ENCODE measurements around the gene CFP. TPM values are rescaled to one million over a fixed set of nuclear protein-coding genes. Genes with fewer than 3 reads are reported as not detected.

CFP gene
- total RNA-seq, 1 donor from 2014 or later: 0.21 TPM

DNA sequence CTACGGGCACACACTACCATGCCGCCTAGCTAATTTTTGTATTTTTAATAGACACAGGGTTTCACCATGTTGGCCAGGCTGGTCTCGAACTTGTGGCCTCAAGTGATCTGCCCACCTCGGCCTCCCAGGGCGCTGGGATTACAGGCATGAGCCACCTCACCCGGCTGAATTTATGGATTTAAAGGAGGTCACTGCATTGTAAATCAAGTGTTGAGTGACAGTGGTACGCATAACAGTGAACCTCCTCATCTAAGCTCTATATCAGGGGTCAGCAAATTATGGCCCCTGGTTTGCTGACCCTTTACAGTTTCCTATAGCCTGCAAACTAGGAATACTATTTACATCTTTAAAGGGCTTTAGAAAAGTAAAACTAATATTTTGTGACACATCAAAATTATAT lies 31.8 kb upstream of the CFP start:
- H3K27me3 ChIP-seq (ENCODE audit: control insufficient read depth, insufficient read depth, low read length): no peaks in the 10 kb centered on the region
- DNase-seq (ENCODE audit: low read depth): no peak
- TF ChIP-seq, protein P1, sequence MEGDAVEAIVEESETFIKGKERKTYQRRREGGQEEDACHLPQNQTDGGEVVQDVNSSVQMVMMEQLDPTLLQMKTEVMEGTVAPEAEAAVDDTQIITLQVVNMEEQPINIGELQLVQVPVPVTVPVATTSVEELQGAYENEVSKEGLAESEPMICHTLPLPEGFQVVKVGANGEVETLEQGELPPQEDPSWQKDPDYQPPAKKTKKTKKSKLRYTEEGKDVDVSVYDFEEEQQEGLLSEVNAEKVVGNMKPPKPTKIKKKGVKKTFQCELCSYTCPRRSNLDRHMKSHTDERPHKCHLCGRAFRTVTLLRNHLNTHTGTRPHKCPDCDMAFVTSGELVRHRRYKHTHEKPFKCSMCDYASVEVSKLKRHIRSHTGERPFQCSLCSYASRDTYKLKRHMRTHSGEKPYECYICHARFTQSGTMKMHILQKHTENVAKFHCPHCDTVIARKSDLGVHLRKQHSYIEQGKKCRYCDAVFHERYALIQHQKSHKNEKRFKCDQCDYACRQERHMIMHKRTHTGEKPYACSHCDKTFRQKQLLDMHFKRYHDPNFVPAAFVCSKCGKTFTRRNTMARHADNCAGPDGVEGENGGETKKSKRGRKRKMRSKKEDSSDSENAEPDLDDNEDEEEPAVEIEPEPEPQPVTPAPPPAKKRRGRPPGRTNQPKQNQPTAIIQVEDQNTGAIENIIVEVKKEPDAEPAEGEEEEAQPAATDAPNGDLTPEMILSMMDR (IDR thresholded peaks at IDR 0.05; ENCODE audit: insufficient read depth, low read length, poor library complexity, severe bottlenecking): no peak

GRCh38 chrX:47659421-47659726 lies 29.6 kb upstream of the CFP start:
- H3K27me3 ChIP-seq (ENCODE audit: control insufficient read depth, insufficient read depth, low read length): no peaks in the 10 kb centered on the region
- TF ChIP-seq, protein P1 (IDR thresholded peaks at IDR 0.05; ENCODE audit: insufficient read depth, low read length, poor library complexity, severe bottlenecking): no peak
- H3K4me3 ChIP-seq (ENCODE audit: low read depth, low read length): peak overlapping the region; percentile 62
- no peaks in the 10 kb centered on the region for H3K36me3 ChIP-seq (ENCODE audit: control insufficient read depth, insufficient read depth, low read length)
- no peak for DNase-seq (ENCODE audit: low read depth)

More for the DNA sequence above, 31.8 kb upstream of the CFP start:
- Histone ChIP-seq H3K36me3 (ENCODE audit: control insufficient read depth, insufficient read depth, low read length) (no peaks in the 10 kb centered on the region), H3K4me3 (ENCODE audit: low read depth, low read length) (no peak overlapping the region)

- peak; percentile 78 for DNase-seq (ENCODE audit: low read depth)
- Histone ChIP-seq H3K27me3 (ENCODE audit: control insufficient read depth, insufficient read depth, low read length) (no peaks in the 10 kb centered on the region), H3K36me3 (ENCODE audit: control insufficient read depth, insufficient read depth, low read length) (no peaks in the 10 kb centered on the region), H3K4me3 (ENCODE audit: low read depth, low read length) (peak within 1 kb of the TSS; percentile 62)
- TF ChIP-seq, protein P1 (IDR thresholded peaks at IDR 0.05; ENCODE audit: insufficient read depth, low read length, poor library complexity, severe bottlenecking): no peak
Observed at GRCh38 chrX:47658684-47659420, 29.1 kb upstream of the CFP start, which contains the start of gene UXT. TSS of gene UXT (minus strand) at chrX:47659180. CDS start at chrX:47658927, 253 bp downstream.

GRCh38 chrX:47658301-47658683 lies 28.6 kb upstream of the CFP start:
- H3K36me3 ChIP-seq (ENCODE audit: control insufficient read depth, insufficient read depth, low read length): no peaks in the 10 kb centered on the region
- H3K27me3 ChIP-seq (ENCODE audit: control insufficient read depth, insufficient read depth, low read length): no peaks in the 10 kb centered on the region
- DNase-seq (ENCODE audit: low read depth): no peak
- H3K4me3 ChIP-seq (ENCODE audit: low read depth, low read length): peak overlapping the region; percentile 62
- TF ChIP-seq, protein P1 (IDR thresholded peaks at IDR 0.05; ENCODE audit: insufficient read depth, low read length, poor library complexity, severe bottlenecking): no peak

DNA sequence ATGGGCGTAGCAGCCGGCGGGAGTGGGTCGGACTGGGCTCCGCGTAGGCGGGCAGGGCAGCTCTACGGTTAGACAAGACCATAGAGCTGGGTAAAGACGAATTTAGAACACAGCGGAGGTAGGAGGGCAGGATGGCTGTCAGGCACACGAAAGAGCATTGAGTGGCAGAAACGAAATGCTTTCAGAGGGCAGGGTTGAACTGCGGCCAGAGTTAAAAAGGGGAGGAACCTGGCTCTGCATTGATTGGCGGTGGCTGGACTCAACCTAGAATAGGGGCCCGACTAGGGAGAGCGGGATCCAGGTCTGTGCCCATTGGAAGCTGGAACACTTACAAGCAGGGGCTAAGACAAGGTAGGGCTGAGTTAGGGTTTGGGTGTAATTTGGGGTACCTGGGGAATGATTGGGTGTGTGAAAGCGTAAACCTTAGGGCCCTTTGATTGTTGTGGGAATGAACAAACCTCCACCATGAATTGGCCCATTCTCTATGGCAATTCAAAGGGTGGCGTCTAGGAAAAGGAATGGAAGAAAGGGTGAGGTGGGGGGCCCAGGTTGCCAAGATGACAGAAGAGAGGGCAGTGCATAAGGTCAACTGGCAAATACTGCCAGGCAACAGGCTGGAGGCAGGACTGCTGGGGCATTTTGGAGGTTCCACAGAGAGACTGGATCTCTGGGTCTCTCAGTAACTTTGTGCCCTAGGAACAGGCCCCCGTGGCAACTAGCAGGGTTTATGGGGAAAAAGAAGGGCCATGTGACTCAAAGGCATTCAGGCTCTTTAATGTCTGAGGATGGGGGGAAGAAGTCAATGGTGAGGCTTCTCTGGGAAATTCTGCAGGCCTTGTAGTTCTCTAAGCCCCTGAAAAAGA lies 21.5 kb upstream of the CFP start:
- Histone ChIP-seq H3K36me3 (ENCODE audit: control insufficient read depth, insufficient read depth, low read length) (peaks cover 2% of the 10 kb centered on the region), H3K27me3 (ENCODE audit: control insufficient read depth, insufficient read depth, low read length) (no peaks in the 10 kb centered on the region), H3K4me3 (ENCODE audit: low read depth, low read length) (peak overlapping the region; percentile 30)
- DNase-seq (ENCODE audit: low read depth): no peak
- TF ChIP-seq, protein P1 (IDR thresholded peaks at IDR 0.05; ENCODE audit: insufficient read depth, low read length, poor library complexity, severe bottlenecking): no peak

Measured in kidney epithelial cell (primary cell).